ENCODE data around the gene MYO18A.

DNA sequence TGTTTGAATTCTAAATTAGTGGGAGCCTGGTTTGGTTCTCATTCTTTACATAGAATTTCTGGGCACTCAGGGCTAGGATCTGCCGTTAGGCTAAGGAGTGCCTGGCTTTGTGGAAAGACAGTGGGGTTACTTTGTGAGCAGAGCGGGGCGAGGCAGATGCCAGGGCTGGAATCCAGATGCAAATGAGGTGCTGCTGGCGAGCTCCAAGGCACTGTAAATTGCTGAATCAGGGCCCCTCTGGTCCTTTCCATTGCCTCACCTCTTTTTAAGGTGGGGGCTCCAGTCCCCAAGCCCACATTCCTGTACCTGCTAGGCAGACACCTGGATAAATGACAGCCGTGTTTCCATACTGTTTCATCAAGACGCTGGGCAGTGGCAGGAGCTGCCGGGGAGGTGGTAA, 103.5 kb downstream of the MYO18A start:
- TF ChIP-seq, protein P1, sequence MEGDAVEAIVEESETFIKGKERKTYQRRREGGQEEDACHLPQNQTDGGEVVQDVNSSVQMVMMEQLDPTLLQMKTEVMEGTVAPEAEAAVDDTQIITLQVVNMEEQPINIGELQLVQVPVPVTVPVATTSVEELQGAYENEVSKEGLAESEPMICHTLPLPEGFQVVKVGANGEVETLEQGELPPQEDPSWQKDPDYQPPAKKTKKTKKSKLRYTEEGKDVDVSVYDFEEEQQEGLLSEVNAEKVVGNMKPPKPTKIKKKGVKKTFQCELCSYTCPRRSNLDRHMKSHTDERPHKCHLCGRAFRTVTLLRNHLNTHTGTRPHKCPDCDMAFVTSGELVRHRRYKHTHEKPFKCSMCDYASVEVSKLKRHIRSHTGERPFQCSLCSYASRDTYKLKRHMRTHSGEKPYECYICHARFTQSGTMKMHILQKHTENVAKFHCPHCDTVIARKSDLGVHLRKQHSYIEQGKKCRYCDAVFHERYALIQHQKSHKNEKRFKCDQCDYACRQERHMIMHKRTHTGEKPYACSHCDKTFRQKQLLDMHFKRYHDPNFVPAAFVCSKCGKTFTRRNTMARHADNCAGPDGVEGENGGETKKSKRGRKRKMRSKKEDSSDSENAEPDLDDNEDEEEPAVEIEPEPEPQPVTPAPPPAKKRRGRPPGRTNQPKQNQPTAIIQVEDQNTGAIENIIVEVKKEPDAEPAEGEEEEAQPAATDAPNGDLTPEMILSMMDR (IDR thresholded peaks at IDR 0.05), result no peak
- TF ChIP-seq EZH2phosphoT487 (IDR thresholded peaks at IDR 0.05), result no peak
